Bronchial epithelial cell (primary cell): ENCODE results near the gene ZNF324B. TPM values are rescaled to one million over a fixed set of nuclear protein-coding genes. Genes with fewer than 3 reads are reported as not detected.

ENCODE experiments used
- DNase-seq: peaks from one replicate; pipeline ENCODE4 v3.0.0-alpha.2; 2010; ENCODE audit warnings: low read depth
- FAIRE-seq: peaks from 2 replicates; lab custom pipeline; 2011; peaks lifted over from hg19 to GRCh38; lab: Jason Lieb, UNC
- H3K27me3 ChIP-seq: 2 replicates; pipeline ENCODE4 v1.5.1; 2011; ENCODE audit warnings: low read length; ENCODE audit not compliant: control insufficient read depth, insufficient read depth
- H3K36me3 ChIP-seq: 2 replicates; pipeline ENCODE4 v1.5.1; 2011; ENCODE audit warnings: low read length; ENCODE audit not compliant: control insufficient read depth, insufficient read depth
- H3K4me3 ChIP-seq: 2 replicates; pipeline ENCODE4 v1.5.1; 2011; ENCODE audit warnings: mild to moderate bottlenecking, low read depth, low read length, control low read depth
- total RNA-seq: library from RNA; depleted of rRNA; stranded (reverse); fragments of >200 nt; gene quantifications from 2 replicates; pipeline ENCODE4 v1.2.1, GENCODE V29; 2014
- TF ChIP-seq, protein P1 (sequence below): IDR thresholded peaks from 2 replicates; pipeline ENCODE4 v1.5.1; 2011; ENCODE audit warnings: mild to moderate bottlenecking, moderate library complexity, low read length, control low read depth, inconsistent platforms; ENCODE audit not compliant: insufficient read depth, severe bottlenecking

Gene ZNF324B
- total RNA-seq, 1 donor from 2014 or later = 10.8 TPM

GRCh38 chr19:58476498-58477015 is 25.1 kb downstream of the ZNF324B start:
- no peak for DNase-seq
- TF ChIP-seq, protein P1, sequence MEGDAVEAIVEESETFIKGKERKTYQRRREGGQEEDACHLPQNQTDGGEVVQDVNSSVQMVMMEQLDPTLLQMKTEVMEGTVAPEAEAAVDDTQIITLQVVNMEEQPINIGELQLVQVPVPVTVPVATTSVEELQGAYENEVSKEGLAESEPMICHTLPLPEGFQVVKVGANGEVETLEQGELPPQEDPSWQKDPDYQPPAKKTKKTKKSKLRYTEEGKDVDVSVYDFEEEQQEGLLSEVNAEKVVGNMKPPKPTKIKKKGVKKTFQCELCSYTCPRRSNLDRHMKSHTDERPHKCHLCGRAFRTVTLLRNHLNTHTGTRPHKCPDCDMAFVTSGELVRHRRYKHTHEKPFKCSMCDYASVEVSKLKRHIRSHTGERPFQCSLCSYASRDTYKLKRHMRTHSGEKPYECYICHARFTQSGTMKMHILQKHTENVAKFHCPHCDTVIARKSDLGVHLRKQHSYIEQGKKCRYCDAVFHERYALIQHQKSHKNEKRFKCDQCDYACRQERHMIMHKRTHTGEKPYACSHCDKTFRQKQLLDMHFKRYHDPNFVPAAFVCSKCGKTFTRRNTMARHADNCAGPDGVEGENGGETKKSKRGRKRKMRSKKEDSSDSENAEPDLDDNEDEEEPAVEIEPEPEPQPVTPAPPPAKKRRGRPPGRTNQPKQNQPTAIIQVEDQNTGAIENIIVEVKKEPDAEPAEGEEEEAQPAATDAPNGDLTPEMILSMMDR = no peak
- Histone ChIP-seq H3K36me3 (peaks cover 12% of the 10 kb centered on the region), H3K4me3 (peak overlapping the region; percentile 68), H3K27me3 (no peaks in the 10 kb centered on the region)
- no peak for FAIRE-seq

DNA sequence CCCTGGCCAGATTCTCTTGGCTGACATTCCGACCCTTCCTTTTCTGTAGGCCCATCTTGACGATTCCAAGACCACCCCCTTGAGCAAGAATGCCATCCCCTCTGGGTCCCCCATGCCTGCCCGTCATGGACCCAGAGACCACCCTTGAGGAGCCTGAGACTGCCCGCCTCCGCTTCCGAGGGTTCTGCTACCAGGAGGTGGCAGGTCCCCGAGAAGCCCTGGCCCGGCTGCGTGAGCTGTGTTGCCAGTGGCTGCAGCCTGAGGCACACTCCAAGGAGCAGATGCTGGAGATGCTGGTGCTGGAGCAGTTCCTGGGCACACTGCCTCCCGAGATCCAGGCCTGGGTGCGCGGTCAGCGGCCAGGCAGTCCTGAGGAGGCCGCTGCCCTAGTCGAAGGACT is 25.7 kb downstream of the ZNF324B start:
- no peaks in the 10 kb centered on the region for H3K27me3 ChIP-seq
- FAIRE-seq = no peak
- TF ChIP-seq, protein P1 = no peak
- H3K36me3 ChIP-seq = peaks cover 12% of the 10 kb centered on the region
- H3K4me3 ChIP-seq = no peak overlapping the region
- no peak for DNase-seq

- H3K36me3 ChIP-seq = peaks cover 5% of the 10 kb centered on the region
- no peaks in the 10 kb centered on the region for H3K27me3 ChIP-seq
- DNase-seq (no peak), FAIRE-seq (no peak)
- TF ChIP-seq, protein P1 = no peak
- H3K4me3 ChIP-seq = no peak overlapping the region
Observed at GRCh38 chr19:58477871-58478270, 26.4 kb downstream of the ZNF324B start.

GRCh38 chr19:58479303-58479702 is 27.9 kb downstream of the ZNF324B start:
- no peak for FAIRE-seq
- Histone ChIP-seq H3K36me3 (peaks cover 1% of the 10 kb centered on the region), H3K4me3 (no peak overlapping the region), H3K27me3 (no peaks in the 10 kb centered on the region)
- peak; percentile 4 for DNase-seq
- TF ChIP-seq, protein P1 = no peak

DNA sequence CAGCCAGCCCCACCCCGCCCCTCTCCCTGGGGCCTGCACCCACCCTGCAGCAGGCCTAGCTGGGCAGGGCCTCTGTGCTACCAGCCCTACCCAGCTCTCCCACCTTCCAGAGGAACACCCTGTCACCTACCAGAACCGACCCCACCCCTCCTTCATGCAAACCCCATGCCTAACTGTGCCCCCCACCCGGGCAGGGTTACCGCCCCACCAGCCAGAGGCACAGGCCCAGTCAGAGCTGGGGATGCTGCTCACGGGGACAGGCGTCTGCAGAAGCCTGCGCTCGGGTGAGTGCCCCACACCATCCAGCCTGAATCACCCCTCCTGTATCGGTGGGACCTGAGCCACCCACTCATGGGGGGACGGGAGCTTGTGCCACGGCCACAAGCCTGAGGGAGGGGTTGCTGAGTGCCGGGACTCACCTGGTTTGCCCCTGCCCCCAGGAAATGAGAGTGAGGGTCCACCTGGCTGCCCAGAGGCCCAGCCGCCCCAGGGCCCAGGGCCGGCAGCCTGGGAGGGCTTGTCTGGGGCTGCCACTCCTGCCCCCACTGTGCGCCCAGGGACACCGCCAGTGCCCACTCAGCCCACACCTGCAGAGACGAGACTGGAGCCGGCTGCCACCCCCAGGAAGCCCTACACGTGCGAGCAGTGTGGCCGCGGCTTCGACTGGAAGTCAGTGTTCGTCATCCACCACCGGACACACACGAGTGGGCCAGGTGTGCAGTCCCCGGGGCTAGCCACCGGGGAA is 28.5 kb downstream of the ZNF324B start:
- DNase-seq (no peak), FAIRE-seq (no peak)
- Histone ChIP-seq H3K4me3 (no peak overlapping the region), H3K27me3 (no peaks in the 10 kb centered on the region), H3K36me3 (peaks cover 1% of the 10 kb centered on the region)
- TF ChIP-seq, protein P1 = no peak
